Activated CD4-positive, CD25-positive, alpha-beta regulatory T cell treated with anti-CD3 and anti-CD28 coated beads, Interleukin-2, amount 50 U/mL, for 16 hours (primary cell): Measurements from ENCODE around the gene CMIP.

Experiments
- DNase-seq: peaks from one replicate; pipeline ENCODE4 v3.0.0-alpha.2; 2020; ENCODE audit warnings: low read depth, low spot score

The CMIP gene

GRCh38 chr16:81635063-81635937 is 190.7 kb downstream of the CMIP start:
- no peak for DNase-seq

- no peak for DNase-seq
Observed at GRCh38 chr16:81636298-81636993, 191.8 kb downstream of the CMIP start.

GRCh38 chr16:81637336-81638235 is 193.0 kb downstream of the CMIP start:
- no peak for DNase-seq

GRCh38 chr16:81638286-81638945 is 193.8 kb downstream of the CMIP start:
- no peak for DNase-seq

GRCh38 chr16:81639348-81639747 is 194.7 kb downstream of the CMIP start:
- no peak for DNase-seq

- no peak for DNase-seq
Observed at GRCh38 chr16:81639931-81640680, 195.5 kb downstream of the CMIP start.

GRCh38 chr16:81640681-81641070 is 196.1 kb downstream of the CMIP start:
- DNase-seq = no peak

GRCh38 chr16:81641395-81642106 is 196.9 kb downstream of the CMIP start:
- no peak for DNase-seq

GRCh38 chr16:81642107-81642436 is 197.5 kb downstream of the CMIP start:
- DNase-seq = no peak

GRCh38 chr16:81642943-81643342 is 198.3 kb downstream of the CMIP start:
- no peak for DNase-seq

- DNase-seq = no peak
Observed at GRCh38 chr16:81645266-81645694, 200.7 kb downstream of the CMIP start.

- no peak for DNase-seq
Observed at GRCh38 chr16:81645925-81646324, 201.3 kb downstream of the CMIP start.

GRCh38 chr16:81646561-81646960 is 202.0 kb downstream of the CMIP start:
- no peak for DNase-seq

- DNase-seq = no peak
Observed at GRCh38 chr16:81647527-81647926, 202.9 kb downstream of the CMIP start.

- DNase-seq = no peak
Observed at GRCh38 chr16:81649561-81650184, 205.1 kb downstream of the CMIP start.

- no peak for DNase-seq
Observed at GRCh38 chr16:81650281-81650680, 205.7 kb downstream of the CMIP start.

- DNase-seq = no peak
Observed at GRCh38 chr16:81650982-81651562, 206.5 kb downstream of the CMIP start.

- DNase-seq = no peak
Observed at GRCh38 chr16:81651758-81652718, 207.4 kb downstream of the CMIP start.
